ENCODE data around the gene ZNF462.
"Not testable (repeated sequence)": the region's sequence is repeated elsewhere in the genome, so short reads cannot be mapped to it uniquely, and the experiment has no call there.

ZNF462 gene

DNA sequence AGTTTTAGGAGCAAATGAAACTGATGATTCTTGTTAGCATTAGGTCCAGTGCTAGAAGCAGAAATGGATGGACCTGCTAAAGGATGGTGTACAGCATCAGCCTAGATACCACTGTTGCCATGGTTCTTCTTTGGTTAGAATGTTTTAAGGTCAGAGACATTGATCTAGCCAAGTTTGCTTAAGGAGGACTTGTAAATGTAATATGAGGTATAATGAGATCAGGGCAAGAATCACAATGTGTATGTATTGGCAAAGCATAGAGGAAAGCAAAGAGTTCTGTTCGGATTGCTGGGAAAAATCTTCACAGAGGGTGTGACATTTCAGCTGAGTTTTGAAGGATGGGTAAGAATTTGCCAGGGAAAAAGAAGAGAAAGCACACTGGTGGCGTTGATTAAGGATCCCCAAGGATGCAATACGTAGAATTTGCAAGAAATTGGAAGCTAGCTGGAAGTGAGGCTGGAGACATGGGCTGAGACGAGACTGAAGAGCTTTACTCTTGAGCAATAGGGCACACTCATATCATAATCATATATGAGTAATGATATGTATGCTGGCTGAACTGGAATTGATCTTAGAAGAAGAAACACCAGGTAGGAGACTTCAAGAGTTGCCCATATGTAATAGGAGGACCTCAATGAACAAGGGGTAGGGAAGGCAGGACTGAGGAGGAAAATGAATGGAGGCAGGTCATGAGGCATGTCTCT, 102.0 kb downstream of the ZNF462 start:
- no peak for DNase-seq

DNA sequence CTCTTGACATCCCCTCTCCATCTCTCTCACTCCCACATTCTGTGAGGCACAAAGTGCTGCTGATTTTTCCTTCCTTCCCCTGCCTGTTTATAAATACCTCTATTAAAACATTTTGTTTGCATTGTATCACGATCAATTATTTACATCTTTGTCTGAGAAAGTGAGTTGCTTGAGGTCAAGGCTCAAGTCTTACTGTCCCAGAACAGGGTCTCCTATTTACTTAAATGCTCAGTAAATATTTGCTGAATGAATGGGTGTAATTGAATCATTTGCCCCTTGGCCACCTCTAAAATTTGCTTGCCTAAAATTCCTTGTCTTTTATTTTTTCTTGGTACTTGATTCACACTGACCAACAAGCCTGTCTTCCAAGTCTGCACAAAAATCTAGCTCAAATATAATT, 103.5 kb downstream of the ZNF462 start:
- DNase-seq = no peak

DNA sequence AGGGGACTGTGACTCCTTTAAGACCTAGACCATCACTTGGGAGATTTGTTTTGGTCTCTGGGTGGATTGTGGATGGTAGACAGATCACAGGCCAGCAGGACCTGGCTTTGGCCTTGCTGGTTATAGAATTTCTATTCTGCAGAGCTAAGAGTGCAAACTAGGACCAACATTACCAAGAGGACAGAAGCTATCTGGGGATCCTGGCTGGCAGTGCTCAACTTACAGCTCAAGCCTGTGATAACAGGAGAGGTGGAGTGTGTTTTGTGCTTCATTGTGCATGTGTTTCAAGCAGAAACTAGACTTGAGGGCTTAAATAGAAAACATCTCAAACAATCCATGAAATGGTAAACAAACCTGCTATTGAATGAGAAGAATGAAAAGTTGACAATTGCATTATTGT, 106.7 kb downstream of the ZNF462 start:
- no peak for DNase-seq

DNA sequence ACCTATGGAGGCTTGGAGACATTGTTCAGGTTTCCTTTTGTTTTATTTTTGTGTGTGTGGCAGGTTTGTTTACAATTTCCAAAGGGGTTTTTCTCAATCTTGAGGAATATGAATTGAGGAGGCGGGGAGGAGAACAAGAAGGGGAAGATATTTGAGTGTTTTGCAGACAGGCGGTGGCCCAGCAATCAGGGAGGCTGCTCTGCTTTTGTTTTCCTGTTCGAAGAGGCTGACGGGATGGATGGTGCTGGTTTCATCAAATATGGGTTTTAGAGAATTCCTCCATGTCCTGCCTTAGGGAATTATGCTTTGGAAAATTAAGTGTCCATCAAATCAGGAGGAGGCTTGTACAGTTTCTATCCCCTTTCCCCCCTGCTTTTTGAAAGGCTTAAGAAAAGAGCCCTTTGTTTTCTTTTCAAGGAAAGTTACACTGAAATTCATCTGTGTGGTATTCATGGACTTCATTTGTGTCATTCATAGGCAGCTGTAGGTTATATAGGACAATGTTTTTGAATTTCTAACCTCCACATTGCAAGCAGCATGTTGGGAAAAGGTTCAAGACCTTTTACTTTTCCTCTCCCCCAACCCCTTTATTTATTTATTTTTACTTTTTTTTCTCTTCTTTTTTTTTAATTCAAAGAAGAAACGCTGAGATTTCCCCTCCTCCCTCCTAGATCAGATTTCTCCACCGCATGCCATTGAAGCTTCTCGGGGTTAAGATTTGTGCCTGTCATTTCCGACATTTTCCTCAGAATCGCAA, 107.4 kb downstream of the ZNF462 start:
- DNase-seq = no peak

DNA sequence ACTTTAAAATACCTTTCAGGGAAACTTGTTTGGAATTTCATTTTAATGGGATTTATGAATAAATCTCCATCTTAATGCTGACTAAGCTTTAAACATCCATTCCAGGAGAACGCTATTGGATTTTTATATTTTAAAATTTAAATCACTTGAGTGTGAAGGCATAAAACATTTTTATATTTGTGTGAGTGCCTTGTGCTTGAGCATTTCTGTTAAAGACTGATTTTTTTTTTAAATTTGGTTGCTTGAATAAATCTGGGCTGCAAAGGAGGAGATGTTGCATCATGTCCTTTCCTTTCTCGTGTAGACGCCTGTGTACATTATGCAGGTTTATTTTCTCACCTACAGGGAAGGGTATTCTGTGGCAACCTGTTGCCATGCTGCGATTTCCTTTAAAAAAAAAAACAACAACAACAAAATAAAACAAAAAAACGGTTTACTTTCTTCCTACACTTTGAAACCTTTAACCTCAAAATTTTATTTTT, 108.1 kb downstream of the ZNF462 start:
- no peak for DNase-seq

DNA sequence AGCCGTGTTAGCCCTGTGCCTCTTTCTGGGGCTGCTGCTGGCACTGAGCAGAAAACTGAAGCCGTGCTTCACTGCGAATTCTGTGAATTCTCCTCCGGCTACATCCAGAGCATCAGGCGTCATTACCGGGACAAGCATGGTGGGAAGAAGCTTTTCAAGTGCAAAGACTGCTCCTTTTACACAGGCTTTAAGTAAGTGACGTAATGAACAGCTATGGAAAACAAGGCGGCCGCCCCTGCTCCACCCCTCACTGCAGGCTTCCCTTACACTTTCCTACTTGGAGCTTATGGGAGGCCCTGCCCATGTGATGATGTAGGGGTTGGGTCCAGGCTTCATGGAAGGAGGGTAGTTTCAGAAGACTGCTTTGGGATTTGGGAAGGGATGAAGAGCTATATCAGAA, 109.1 kb downstream of the ZNF462 start:
- no peak for DNase-seq

DNA sequence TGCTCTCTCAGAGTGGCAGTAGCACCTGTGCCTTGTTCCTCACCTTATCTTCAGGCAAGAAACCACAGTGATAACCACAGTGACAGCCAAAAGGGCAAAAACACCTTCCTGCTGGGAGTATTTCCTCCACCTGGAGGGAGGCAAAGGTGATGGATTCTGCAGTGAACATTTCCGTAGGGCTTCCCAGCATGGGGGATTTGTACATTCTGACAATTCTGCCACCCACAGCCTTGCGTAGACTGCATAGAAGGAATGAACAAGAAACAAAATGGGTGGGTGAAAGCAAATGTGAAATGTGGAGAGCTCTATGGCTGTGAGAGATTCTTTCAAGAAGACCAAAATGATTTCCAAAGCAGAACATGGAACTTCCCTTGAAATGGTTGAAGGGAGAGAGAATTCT, 111.4 kb downstream of the ZNF462 start:
- no peak for DNase-seq

DNA sequence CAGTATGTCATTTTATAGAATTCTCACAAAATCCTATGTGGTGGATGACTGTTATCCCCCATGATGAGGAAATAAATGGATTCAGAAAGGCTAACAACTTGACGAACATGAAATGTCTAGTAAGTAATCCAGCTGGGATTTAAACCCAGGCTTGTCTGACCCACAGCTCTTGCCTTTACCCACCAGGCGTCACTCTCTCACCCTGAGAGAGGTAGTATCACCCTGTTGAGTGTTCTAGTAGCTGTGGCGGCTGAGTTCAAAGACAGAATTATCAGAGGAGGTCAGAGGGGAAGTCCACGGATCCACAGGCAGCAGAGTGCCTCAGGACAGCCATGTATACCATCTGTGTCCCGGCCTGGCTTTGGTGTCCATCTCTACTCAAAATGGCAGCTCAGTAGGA, 113.8 kb downstream of the ZNF462 start:
- no peak for DNase-seq

DNA sequence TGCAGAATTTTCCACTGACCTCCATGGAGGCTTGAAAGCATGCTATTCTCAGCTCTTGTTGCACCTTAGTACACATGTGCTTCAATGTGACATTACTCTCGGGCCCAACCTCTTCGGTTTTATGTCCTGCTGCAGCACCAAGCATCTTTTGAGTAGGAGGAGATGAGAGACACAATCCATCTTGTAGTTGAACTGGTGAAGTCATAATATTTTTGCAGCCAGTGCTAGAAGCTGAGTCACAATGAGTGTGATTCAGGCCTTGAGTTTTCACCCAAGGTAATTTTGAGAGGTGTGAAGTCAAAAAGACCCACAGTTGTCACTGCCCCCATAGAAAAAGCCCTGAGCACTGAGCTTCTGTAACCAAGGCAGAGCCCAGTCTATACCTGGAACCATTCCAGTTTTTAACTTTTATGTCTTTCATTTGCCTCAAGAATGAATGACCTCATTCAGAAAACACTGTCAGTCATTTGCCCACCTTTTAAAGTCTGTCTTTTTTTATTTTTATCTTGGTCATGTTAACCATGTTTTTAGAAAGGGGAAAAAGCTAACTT, 117.7 kb downstream of the ZNF462 start:
- DNase-seq = no peak

DNA sequence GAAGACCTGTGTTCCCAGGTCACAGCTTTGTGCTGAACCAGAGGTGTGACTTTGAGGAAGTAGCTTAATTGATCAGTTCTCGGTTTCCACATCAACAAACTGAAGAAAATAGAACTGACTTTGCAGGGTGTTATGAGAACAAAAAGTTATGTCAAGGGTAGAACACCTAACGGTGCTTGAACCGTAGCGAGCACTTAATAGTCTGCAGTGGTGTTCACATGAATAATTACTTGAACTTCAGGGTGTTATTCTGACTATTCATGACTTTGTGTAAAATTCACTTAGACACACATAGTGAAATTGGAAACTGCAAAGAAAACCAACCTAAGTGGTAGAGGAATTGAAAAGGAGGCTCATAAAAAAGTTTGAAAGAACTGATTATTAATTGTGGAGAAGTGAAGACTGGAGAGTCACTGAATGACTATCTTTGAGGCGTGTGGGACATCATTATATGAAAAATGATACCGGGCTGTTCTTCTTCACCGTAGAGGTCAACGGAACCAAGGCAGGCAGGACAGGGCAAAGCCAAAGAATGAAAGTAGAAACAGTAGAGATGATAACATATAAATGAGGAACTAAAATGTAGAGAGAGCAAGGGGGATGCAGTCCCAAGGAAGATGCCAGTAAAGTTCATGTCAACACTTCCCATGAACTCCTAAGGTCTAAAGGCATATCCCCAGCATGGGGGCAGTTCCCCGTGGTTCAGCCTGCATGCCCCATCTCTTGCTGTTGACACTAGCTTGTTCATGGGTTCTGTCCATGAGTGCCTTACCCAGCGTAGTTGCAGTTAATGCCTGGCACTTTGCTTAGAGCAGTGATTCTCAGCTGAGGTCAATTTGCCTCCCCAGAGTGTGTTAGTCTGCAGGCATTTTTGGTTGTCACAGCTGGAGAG, 118.7 kb downstream of the ZNF462 start:
- no peak for DNase-seq

DNA sequence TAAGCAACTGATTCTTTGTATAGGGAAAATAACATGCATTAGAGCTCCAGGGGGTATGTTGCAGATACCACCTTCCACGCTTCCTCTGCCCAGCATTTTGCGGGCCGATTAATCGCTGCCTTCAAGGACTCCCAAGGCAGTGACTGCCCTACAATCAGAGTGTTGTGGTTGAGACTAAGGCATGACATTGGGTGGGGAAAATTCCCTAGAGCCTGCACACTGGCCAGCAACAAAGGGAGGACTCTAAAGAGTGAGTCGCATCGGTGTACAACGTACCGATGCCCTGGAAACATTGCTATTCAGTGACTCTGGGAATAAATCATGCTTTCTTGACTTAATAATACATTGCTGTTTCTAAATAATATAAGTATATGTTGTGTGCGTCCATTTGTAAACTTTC, 119.7 kb downstream of the ZNF462 start:
- no peak for DNase-seq

DNA sequence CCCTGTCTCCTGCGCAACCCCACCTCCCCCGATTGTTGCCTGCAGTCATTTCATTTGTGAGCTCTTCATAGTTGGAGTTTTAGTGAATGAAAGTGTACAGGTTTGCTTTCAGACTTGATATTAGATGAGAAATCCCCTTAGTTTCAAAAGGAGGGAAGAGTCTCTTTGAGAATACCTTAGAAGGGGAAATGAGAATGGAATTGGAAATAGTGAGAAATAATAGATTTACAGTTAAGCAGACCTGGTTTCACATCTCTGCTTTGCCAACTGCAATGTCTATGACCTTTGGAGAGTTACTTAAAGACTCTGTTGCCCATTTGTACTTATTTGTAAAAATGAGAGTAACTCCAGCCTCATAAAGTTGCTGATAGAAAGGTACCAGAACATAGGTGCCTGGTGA, 120.4 kb downstream of the ZNF462 start:
- DNase-seq = no peak

DNA sequence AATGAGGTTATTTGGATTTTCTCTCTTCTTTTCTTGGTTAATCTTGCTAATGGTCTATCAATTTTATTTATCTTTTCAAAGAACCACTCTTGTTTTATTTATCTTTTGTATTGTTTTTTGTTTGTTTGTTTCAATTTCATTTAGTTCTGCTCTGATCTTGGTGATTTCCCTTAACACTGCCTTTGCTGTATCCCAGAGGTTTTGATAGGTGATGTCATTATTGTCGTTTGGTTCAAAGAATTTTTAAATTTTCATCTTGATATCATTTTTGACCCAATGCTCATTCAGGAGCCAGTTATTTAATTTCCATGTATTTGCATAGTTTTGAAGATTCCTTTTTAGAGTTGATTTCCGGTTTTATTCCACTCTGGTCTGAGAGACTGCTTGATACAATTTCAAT, 126.9 kb downstream of the ZNF462 start:
- DNase-seq = not testable (repeated sequence)

DNA sequence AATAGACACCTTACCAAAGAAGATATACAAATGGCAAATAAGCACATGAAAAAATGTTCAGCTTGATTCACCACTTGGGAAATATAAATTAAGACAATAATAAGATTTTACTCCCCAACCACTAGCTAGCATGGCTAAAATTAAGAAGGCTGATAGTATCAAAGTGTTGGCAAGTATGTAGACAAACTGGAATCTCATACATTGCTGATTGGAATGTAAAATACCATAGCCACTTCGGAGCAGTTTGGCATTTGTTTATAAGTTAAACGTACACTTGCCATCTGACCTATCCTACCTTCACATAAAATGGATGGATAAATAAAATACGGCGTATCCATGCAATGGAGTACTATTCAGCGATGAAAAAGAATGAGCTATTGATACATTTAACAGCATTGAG, 129.2 kb downstream of the ZNF462 start:
- no peak for DNase-seq

DNA sequence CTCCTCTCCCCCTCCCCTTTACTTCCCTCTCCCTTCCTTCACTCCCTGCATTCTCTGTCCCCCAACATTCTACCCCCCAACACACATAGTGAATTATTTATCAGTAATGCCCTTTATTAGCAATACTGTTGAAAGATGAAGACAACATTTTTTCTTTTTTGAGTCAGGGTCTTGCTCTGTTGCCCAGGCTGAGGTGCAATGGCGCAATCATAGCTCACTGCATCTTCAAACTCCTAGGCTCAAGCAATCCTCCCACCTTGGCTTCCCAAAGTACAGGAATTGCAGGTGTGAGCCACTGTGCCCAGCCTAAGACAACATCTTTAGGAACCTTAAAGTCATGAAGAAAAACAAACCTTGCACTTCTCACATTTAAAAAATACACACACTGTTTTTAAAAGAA, 130.6 kb downstream of the ZNF462 start:
- DNase-seq = no peak

DNA sequence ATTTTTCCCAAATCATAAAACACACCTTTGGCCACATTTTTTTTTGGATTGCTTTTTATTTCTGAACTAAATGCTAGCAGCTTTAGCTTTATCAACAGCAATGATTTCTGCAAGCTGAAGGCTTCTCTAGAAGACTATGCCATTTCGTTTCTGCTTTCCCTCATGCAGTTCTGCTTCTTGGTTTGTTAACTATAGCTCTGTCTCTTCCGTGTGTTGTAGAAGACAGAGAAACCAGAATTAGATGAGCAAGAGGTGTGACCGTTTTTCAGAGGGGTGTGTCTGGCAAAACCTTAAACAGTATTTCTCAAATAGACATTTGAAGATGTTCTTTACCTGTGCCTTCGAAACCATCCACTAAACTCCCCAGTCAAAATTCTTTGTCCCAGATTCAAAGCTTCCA, 131.5 kb downstream of the ZNF462 start:
- no peak for DNase-seq

DNA sequence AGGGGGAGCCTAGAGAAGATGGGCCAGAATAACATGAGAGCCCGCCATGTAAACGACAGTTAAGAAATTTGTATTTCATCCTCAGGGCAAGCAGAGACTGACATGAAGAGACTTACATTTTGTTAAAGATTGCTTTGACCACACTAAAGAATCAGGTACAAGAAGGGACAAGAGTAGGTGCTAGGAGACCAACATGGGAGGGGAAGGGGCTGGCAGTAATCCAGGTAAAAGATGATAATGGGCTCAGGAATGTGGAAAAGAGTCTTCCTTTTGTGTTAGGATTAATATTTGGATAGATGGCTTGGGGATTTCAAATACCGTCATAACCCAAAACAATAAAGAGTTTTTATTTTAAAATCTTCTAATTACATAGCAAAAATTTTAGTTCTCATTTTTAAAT, 137.3 kb downstream of the ZNF462 start:
- DNase-seq = no peak

DNA sequence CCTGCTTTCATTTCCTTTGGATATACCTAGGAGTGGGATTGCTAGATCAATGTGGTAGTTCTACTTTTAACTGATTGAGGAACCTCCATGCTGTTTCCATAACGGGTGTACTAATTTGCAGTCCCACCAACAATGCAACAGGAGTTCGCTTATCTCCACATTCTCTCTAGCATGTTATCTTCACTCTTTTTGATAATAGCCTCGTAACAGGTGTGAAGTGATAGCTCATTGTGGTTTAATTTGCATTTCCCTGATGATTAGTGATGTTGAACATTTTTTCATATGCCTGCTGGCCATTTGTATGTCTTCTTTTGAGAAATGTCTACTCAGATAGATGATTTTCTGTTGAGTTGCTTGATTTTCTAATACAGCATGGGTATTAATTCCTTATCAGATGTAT, 142.2 kb downstream of the ZNF462 start:
- no peak for DNase-seq

DNA sequence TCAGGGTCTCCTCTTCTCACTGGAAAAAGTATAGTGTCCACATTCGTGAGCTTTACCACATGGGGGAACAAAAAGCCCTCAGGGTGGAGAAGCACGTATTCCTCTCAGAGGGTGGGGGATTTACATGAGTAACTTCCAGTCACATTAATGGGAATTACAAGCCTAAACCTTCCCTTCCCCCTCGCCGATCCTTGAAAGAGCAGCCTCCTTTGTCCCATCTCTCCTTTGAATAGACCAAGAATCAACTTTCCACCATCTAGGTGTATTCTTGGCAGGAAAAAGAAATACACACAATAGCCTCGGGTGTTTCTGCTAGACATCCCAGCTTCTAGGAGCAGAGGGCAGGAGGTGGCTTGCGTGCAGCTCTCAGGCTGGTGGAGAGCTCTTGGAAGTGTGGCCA, 144.4 kb downstream of the ZNF462 start:
- no peak for DNase-seq

DNA sequence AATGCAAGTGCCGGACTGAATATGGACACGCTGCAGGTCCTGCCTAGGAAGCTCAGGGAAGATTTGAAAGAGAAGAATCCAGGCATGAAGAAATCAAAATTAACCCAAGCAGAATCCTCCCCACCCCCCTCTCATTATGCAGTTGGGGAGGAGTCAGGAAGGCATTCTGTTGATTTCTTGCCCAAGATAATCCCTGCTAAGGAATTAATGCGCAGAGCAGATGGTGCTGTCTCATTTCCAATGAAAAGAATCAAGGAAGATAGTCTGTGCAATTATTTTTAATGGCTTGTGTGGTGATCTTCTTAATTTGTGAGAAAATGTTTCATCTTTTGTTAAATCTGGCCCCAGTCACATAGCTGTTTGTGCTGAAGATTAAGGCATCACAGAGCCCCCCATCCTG, 145.0 kb downstream of the ZNF462 start:
- DNase-seq = no peak

DNA sequence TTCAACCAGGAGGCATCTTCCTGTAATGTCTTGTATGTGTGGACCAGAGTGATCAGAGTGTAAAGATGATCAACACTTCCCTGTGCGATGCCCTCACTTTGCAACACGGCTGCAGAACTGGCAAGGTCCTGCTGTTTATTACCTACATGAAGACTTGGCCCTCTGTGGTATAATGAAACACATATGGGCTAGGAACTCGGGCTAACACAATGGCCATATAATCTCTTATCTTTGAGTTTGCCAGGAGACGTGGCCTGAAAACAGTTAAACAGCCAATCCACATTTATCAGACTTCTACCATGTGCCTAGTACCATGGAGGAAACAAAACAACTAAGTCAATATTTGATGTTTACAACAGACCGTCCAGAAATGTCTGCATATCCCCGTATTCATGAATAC, 145.5 kb downstream of the ZNF462 start:
- no peak for DNase-seq

DNA sequence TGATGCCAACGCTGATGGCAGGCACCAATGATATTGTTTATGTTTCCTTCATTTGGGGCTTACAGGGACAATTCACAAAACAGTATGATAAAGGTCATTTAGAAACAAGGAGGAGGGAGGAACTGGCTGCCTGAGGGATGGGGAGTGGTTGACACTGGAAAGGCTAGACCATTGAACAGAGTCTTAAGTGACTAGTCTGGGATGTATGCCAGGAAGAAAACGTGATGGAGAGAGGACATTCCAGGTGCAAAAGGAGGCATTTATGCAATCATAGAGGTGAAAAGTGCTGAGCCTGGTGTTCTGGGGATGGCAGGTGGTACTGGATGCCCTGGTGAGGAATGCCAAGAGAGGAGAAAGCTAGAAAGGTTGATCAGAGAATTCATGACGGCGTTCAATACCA, 153.4 kb downstream of the ZNF462 start:
- no peak for DNase-seq

DNA sequence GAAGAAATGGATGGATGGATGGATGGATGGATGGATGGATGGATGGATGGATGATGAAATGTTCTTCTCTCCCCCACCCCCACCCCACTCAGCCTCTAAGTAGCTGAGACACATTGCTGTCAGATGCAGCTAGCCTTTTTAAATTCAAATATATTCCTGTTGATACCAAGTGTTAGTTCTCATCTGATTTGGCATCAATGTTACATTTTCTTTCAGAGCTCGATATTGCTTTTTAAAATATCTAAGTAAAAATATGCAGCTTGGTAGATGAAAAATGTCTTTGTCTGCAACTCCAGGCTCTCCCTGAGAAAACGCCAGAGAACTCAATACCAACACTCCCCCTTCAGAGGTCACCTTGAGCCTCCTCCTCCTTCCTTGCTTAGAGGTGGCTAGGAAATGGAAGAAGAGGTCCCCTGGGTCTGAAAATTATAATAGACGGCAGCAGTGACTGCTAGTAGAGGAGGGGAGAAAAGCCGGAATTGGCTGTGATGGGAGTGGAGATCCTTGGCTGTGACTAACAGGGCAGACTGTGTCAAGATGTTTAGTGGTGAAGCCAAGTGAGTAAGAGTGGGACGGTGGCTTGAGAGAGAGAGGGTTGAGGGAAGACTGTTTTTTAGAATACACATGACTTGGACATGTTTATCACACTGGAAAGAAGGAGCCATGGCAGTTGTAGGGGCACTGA, 156.0 kb downstream of the ZNF462 start:
- no peak for DNase-seq
